Suppressor macrophage treated with lipopolysaccharide for 1 hour (primary cell): ENCODE data around the gene SEC61B.

Experiments used
- DNase-seq, 3 donors: peaks; one replicate each; pipeline ENCODE4 v3.0.0-alpha.2; 2020 to 2022

The SEC61B gene

GRCh38 chr9:99221621-99222415, at the start of gene SEC61B, which contains the start of gene ALG2:
Gene SEC61B (plus strand): TSS chr9:99222282. CDS start chr9:99222364, 82 bp downstream.
Gene ALG2 (minus strand): TSS chr9:99221942. CDS start chr9:99221894, 48 bp downstream.
- DNase-seq: peak; percentile 98 to 99 (median 98)

GRCh38 chr9:99173570-99174504, 48.2 kb upstream of the SEC61B start:
- DNase-seq: peak in 2 of 3 donors; percentile 35 to 51

GRCh38 chr9:99176527-99177013, 45.5 kb upstream of the SEC61B start:
- DNase-seq: no peak

- no peak for DNase-seq
Observed at GRCh38 chr9:99177576-99178366, 44.3 kb upstream of the SEC61B start.

- no peak for DNase-seq
Observed at GRCh38 chr9:99178912-99179872, 42.9 kb upstream of the SEC61B start.

GRCh38 chr9:99180199-99180598, 41.9 kb upstream of the SEC61B start:
- no peak for DNase-seq

GRCh38 chr9:99180662-99181061, 41.4 kb upstream of the SEC61B start:
- DNase-seq: no peak

GRCh38 chr9:99181206-99181605, 40.9 kb upstream of the SEC61B start:
- DNase-seq: peak in 1 of 3 donors; percentile 15

GRCh38 chr9:99181621-99182020, 40.5 kb upstream of the SEC61B start:
- DNase-seq: peak; percentile 93 to 98 (median 96)

- DNase-seq: peak; percentile 50 to 65 (median 56)
Observed at GRCh38 chr9:99182356-99182755, 39.7 kb upstream of the SEC61B start.

- no peak for DNase-seq
Observed at GRCh38 chr9:99183616-99184015, 38.5 kb upstream of the SEC61B start.

- peak in 1 of 3 donors; percentile 13 for DNase-seq
Observed at GRCh38 chr9:99184110-99184474, 38.0 kb upstream of the SEC61B start.

- DNase-seq: peak; percentile 90 to 91 (median 90)
Observed at GRCh38 chr9:99184475-99185347, 37.4 kb upstream of the SEC61B start.

- no peak for DNase-seq
Observed at GRCh38 chr9:99185348-99185632, 36.8 kb upstream of the SEC61B start.

- DNase-seq: no peak
Observed at GRCh38 chr9:99185934-99186333, 36.1 kb upstream of the SEC61B start.

- peak in 1 of 3 donors; percentile 19 for DNase-seq
Observed at GRCh38 chr9:99187311-99187710, 34.8 kb upstream of the SEC61B start.

GRCh38 chr9:99189186-99189585, 32.9 kb upstream of the SEC61B start:
- no peak for DNase-seq

GRCh38 chr9:99189887-99190596, 32.0 kb upstream of the SEC61B start:
- DNase-seq: no peak

- no peak for DNase-seq
Observed at GRCh38 chr9:99190597-99191283, 31.3 kb upstream of the SEC61B start.
